AG04450 (cell line): ENCODE data around the gene SYNE3. TPM values are rescaled to one million over a fixed set of nuclear protein-coding genes. Genes with fewer than 3 reads are reported as not detected.

ENCODE experiments used
- CTCF ChIA-PET: fragments of 300-600, 350-600 bp; formaldehyde crosslinking; extraction: SDS; loops from one replicate; lab custom pipeline; 2022; ENCODE audit warnings: antibody characterized with exemption, inconsistent platforms; lab: Charles Lee
- POLR2A ChIA-PET: fragments of 350-600 bp; formaldehyde crosslinking; extraction: SDS; loops from one replicate; lab custom pipeline; 2021; ENCODE audit warnings: antibody characterized with exemption, inconsistent platforms; lab: Yijun Ruan, JAX
- DNase-seq: peaks from one replicate; pipeline ENCODE4 v3.0.0-alpha.2; 2011; ENCODE audit warnings: low read depth, low spot score
- H3K27ac ChIP-seq: one replicate; pipeline ENCODE4 v1.5.1; 2012; ENCODE audit warnings: low read depth, low read length, control low read depth
- H3K27me3 ChIP-seq: one replicate; pipeline ENCODE4 v1.6.0; 2012; ENCODE audit warnings: low read length; ENCODE audit not compliant: control insufficient read depth, insufficient read depth
- H3K4me3 ChIP-seq: 2 replicates; pipeline ENCODE4 v1.5.1; 2011; ENCODE audit warnings: mild to moderate bottlenecking, low read depth, low read length, control low read depth
- H3K9me3 ChIP-seq: 2 replicates; pipeline ENCODE4 v1.5.1; 2012; ENCODE audit warnings: low read length; ENCODE audit not compliant: control insufficient read depth, insufficient read depth
- CTCF ChIP-seq: IDR thresholded peaks from 2 replicates; pipeline ENCODE4 v1.5.1; 2011; ENCODE audit warnings: low read depth, low read length, control low read depth, inconsistent platforms
- polyA plus RNA-seq: library from polyadenylated mRNA; depleted of rRNA; stranded (reverse); fragments of >200 nt; gene quantifications from 2 replicates; pipeline ENCODE4 v1.2.3, GENCODE V29; 2011

The SYNE3 gene
- polyA plus RNA-seq, 1 experiment = 4.2 TPM

GRCh38 chr14:95490727-95491451, 25.6 kb downstream of the SYNE3 start:
- Histone ChIP-seq H3K27me3 (no peaks in the 10 kb centered on the region), H3K4me3 (no peak overlapping the region), H3K9me3 (peaks cover 3% of the 10 kb centered on the region; the same call in 1 of the 2 replicates), H3K27ac (no peak overlapping the region)
- DNase-seq = no peak
- ChIA-PET CTCF (interaction anchor here (7.5 kb wide), 1 partner anchor 36 kb away, joined by 43 read pairs; no protein-coding TSS in a partner anchor), POLR2A (no interaction called here)
- no peak for TF ChIP-seq CTCF

GRCh38 chr14:95490138-95490509, 26.3 kb downstream of the SYNE3 start:
- POLR2A ChIA-PET = no interaction called here
- no peak for TF ChIP-seq CTCF
- no peak for DNase-seq
- Histone ChIP-seq H3K27me3 (no peaks in the 10 kb centered on the region), H3K9me3 (peaks cover 3% of the 10 kb centered on the region; the same call in 1 of the 2 replicates), H3K4me3 (no peak overlapping the region), H3K27ac (no peak overlapping the region)
- CTCF ChIA-PET = interaction anchor here (0.6 to 7.5 kb wide), 3 partner anchors 16 to 38 kb away, joined by 4 to 43 read pairs (median 6); no protein-coding TSS in a partner anchor

- POLR2A ChIA-PET = no interaction called here
- DNase-seq = no peak
Observed at GRCh38 chr14:95489214-95490137, 27.0 kb downstream of the SYNE3 start.

GRCh38 chr14:95488376-95489213, 27.9 kb downstream of the SYNE3 start:
- no peak overlapping the region for H3K27ac ChIP-seq

More at GRCh38 chr14:95489214-95490137, 27.0 kb downstream of the SYNE3 start:
- TF ChIP-seq CTCF = no peak
- no peaks in the 10 kb centered on the region for H3K27me3 ChIP-seq
- peaks cover 3% of the 10 kb centered on the region; the same call in 1 of the 2 replicates for H3K9me3 ChIP-seq
- H3K4me3 ChIP-seq = no peak overlapping the region
- CTCF ChIA-PET = interaction anchor here (0.6 to 7.5 kb wide), 3 partner anchors 16 to 38 kb away, joined by 4 to 43 read pairs (median 6); no protein-coding TSS in a partner anchor
- H3K27ac ChIP-seq = no peak overlapping the region

More at GRCh38 chr14:95488376-95489213, 27.9 kb downstream of the SYNE3 start:
- no peak overlapping the region for H3K4me3 ChIP-seq
- H3K9me3 ChIP-seq = peaks cover 3% of the 10 kb centered on the region; the same call in 1 of the 2 replicates
- H3K27me3 ChIP-seq = no peaks in the 10 kb centered on the region
- CTCF ChIA-PET = interaction anchor here (1.4 to 7.5 kb wide), 3 partner anchors 36 to 46 kb away, joined by 4 to 43 read pairs (median 4); no protein-coding TSS in a partner anchor
- DNase-seq = no peak
- POLR2A ChIA-PET = no interaction called here
- no peak for TF ChIP-seq CTCF
